HepG2 (cell line): ENCODE results near the gene SLC13A5. TPM values are rescaled to one million over a fixed set of nuclear protein-coding genes. Genes with fewer than 3 reads are reported as not detected.

Experiments used
- ATF7-NPFF ChIP-seq: sonication (generic); formaldehyde crosslinking; IDR thresholded peaks from 2 replicates; pipeline ENCODE4 v1.8.1; 2023; ENCODE audit warnings: mild to moderate bottlenecking, low read depth, missing genetic modification reagents, moderate library complexity
- DNMT1 ChIP-seq: sonication (generic); formaldehyde crosslinking; IDR thresholded peaks from 2 replicates; pipeline ENCODE4 v1.5.1; 2020; ENCODE audit warnings: mild to moderate bottlenecking, missing genetic modification reagents
- FOSL2 ChIP-seq: sonication (generic); formaldehyde crosslinking; IDR thresholded peaks from 2 replicates; pipeline ENCODE4 v1.4.0; 2020; ENCODE audit warnings: missing genetic modification reagents
- FOXA3 ChIP-seq: IDR thresholded peaks from 2 replicates; pipeline ENCODE4 v1.6.1; 2016; ENCODE audit warnings: missing genetic modification reagents, missing compliant biosample characterization
- GATA4 ChIP-seq: sonication (generic); IDR thresholded peaks from 2 replicates; pipeline ENCODE4 v1.6.1; 2016; ENCODE audit warnings: antibody characterized with exemption, low read depth, borderline replicate concordance
- PATZ1 ChIP-seq: sonication (generic); formaldehyde crosslinking; IDR thresholded peaks from 2 replicates; pipeline ENCODE4 v1.4.0; 2020; ENCODE audit warnings: missing genetic modification reagents
- PCBP1 ChIP-seq: fragments of 200-400 bp; formaldehyde crosslinking; IDR thresholded peaks from 2 replicates; pipeline ENCODE4 v1.6.1; 2017; ENCODE audit warnings: mild to moderate bottlenecking, low read depth, low read length, borderline replicate concordance
- PHF5A ChIP-seq: IDR thresholded peaks from one replicate; pipeline ENCODE4 v1.6.1; 2018; ENCODE audit warnings: low read depth, missing genetic modification reagents; ENCODE audit not compliant: unreplicated experiment
- PITX1 ChIP-seq: sonication (generic); formaldehyde crosslinking; IDR thresholded peaks from 2 replicates; pipeline ENCODE4 v1.5.1; 2020; ENCODE audit warnings: mild to moderate bottlenecking, missing genetic modification reagents
- RARA ChIP-seq: IDR thresholded peaks from 2 replicates; pipeline ENCODE4 v1.6.1; 2016; ENCODE audit warnings: missing genetic modification reagents, missing compliant biosample characterization
- RBFOX2 ChIP-seq: fragments of 200-400 bp; formaldehyde crosslinking; IDR thresholded peaks from 2 replicates; pipeline ENCODE4 v1.6.1; 2017; ENCODE audit warnings: low read depth, mild to moderate bottlenecking, low read length
- RCOR2 ChIP-seq: IDR thresholded peaks from 2 replicates; pipeline ENCODE4 v1.6.1; 2016; ENCODE audit warnings: missing biosample characterization, missing genetic modification reagents
- REL ChIP-seq: sonication (generic); formaldehyde crosslinking; conservative IDR thresholded peaks from 2 replicates; pipeline ENCODE4 v1.8.0; 2022; ENCODE audit warnings: mild to moderate bottlenecking, missing genetic modification reagents, moderate library complexity
- SKI ChIP-seq: fragments of 450-650 bp; IDR thresholded peaks from one replicate; pipeline ENCODE4 v1.6.1; 2018; ENCODE audit warnings: mild to moderate bottlenecking; ENCODE audit not compliant: partially characterized antibody
- SRSF1 ChIP-seq: fragments of 200-400 bp; formaldehyde crosslinking; optimal IDR thresholded peaks from 2 replicates; pipeline ENCODE3; 2017; ENCODE audit warnings: mild to moderate bottlenecking, low read depth, low read length, moderate library complexity
- YEATS2 ChIP-seq: sonication (generic); formaldehyde crosslinking; IDR thresholded peaks from 2 replicates; pipeline ENCODE4 v1.4.0; 2020; ENCODE audit warnings: missing genetic modification reagents, borderline replicate concordance
- ZNF124 ChIP-seq: sonication (generic); formaldehyde crosslinking; IDR thresholded peaks from 2 replicates; pipeline ENCODE4 v1.4.0; 2020; ENCODE audit warnings: missing genetic modification reagents
- ZNF205 ChIP-seq: IDR thresholded peaks from 2 replicates; pipeline ENCODE4 v1.6.1; 2018; ENCODE audit warnings: missing biosample characterization, missing genetic modification reagents
- ZNF224 ChIP-seq: sonication (generic); formaldehyde crosslinking; IDR thresholded peaks from 2 replicates; pipeline ENCODE4 v1.5.0; 2020; ENCODE audit warnings: mild to moderate bottlenecking, missing genetic modification reagents
- ZNF256 ChIP-seq: sonication (generic); formaldehyde crosslinking; conservative IDR thresholded peaks from 2 replicates; pipeline ENCODE4 v1.4.0; 2020; ENCODE audit warnings: missing genetic modification reagents
- ZNF317 ChIP-seq: sonication (generic); formaldehyde crosslinking; IDR thresholded peaks from 2 replicates; pipeline ENCODE4 v1.5.0; 2020; ENCODE audit warnings: mild to moderate bottlenecking, missing genetic modification reagents
- ZNF564 ChIP-seq: sonication (generic); formaldehyde crosslinking; IDR thresholded peaks from 2 replicates; pipeline ENCODE4 v1.8.1; 2023; ENCODE audit warnings: mild to moderate bottlenecking, missing genetic modification reagents
- ZNF720 ChIP-seq: sonication (generic); formaldehyde crosslinking; IDR thresholded peaks from 2 replicates; pipeline ENCODE4 v1.4.0; 2020; ENCODE audit warnings: missing genetic modification reagents
- ZNF839 ChIP-seq: sonication (generic); formaldehyde crosslinking; IDR thresholded peaks from 2 replicates; pipeline ENCODE4 v1.4.0; 2020; ENCODE audit warnings: missing genetic modification reagents, mild to moderate bottlenecking, borderline replicate concordance
- polyA plus RNA-seq, 8 experiments: library from polyadenylated mRNA; depleted of rRNA in 3 of 8; stranded (reverse) in 7 of 8; unstranded in 1 of 8; fragments of >200 nt; fragmentation: Illumina TruSeq in 4 of 8; extraction: Trizol in 4 of 8; gene quantifications; 2 replicates each; pipeline versions ENCODE4 v1.2.1 to v1.2.3, GENCODE V29; 2011 to 2016; ENCODE audit warnings: low read depth in 4 of 8, missing spikeins in 1 of 8, mixed read lengths in 1 of 8; ENCODE audit not compliant: insufficient read depth in 1 of 8
- total RNA-seq, 5 experiments: library from RNA; depleted of rRNA; stranded (reverse); fragments of >200 nt; fragmentation: Illumina TruSeq; extraction: Trizol; gene quantifications; 2 replicates each; pipeline ENCODE4 v1.2.3, GENCODE V29; 2016; ENCODE audit warnings: low read depth in 1 of 5
- TF ChIP-seq, protein P1 (sequence below): sonication (generic); formaldehyde crosslinking; conservative IDR thresholded peaks from 2 replicates; pipeline ENCODE4 v1.4.0; 2020; ENCODE audit warnings: missing genetic modification reagents
- TF ChIP-seq, protein P2 (sequence below): sonication (generic); formaldehyde crosslinking; IDR thresholded peaks from 2 replicates; pipeline ENCODE4 v1.9.0; 2021; ENCODE audit warnings: missing genetic modification reagents, borderline replicate concordance
- TF ChIP-seq, protein P3 (sequence below): sonication (generic); formaldehyde crosslinking; IDR thresholded peaks from 2 replicates; pipeline ENCODE4 v1.4.0; 2020; ENCODE audit warnings: missing genetic modification reagents

The SLC13A5 gene
- total and polyA plus RNA-seq, 2 of the 13 experiments (the other 11 are each of a cell fraction or from before 2014, with no cell fraction given): 42.8 to 310 TPM

DNA sequence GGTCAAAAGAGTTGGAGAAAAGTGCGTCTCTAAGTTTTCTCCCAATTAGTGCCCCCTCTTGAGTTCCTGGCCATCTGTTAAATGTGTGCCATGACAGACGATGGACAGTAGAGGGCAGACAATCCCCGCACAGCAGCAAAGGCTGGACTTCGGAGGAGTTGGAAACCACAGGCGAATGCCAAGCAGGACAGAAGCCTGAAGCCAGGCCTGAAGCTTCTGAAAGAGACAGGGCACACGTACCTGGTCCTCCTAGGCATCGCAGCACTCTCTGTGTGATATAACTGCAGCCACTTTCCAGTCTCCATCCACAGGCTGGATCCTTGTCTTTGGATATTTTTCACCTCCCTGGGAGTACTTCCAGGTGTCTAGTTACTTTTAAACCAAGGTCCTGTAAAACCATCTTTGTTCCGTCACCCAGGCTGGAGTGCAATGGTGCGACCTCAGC lies 47.1 kb downstream of the SLC13A5 start (continued):
- no peak for TF ChIP-seq GATA4
- TF ChIP-seq ZNF124 (CRISPR knock-in tag): no peak
- peak; percentile 28; the same call in 1 of the 2 replicates for TF ChIP-seq FOSL2 (CRISPR knock-in tag)
- no peak for TF ChIP-seq ZNF564 (CRISPR knock-in tag)
- no peak for TF ChIP-seq REL
- TF ChIP-seq, protein P1, sequence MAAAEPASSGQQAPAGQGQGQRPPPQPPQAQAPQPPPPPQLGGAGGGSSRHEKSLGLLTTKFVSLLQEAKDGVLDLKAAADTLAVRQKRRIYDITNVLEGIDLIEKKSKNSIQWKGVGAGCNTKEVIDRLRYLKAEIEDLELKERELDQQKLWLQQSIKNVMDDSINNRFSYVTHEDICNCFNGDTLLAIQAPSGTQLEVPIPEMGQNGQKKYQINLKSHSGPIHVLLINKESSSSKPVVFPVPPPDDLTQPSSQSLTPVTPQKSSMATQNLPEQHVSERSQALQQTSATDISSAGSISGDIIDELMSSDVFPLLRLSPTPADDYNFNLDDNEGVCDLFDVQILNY (CRISPR knock-in tag): no peak
- TF ChIP-seq, protein P2, sequence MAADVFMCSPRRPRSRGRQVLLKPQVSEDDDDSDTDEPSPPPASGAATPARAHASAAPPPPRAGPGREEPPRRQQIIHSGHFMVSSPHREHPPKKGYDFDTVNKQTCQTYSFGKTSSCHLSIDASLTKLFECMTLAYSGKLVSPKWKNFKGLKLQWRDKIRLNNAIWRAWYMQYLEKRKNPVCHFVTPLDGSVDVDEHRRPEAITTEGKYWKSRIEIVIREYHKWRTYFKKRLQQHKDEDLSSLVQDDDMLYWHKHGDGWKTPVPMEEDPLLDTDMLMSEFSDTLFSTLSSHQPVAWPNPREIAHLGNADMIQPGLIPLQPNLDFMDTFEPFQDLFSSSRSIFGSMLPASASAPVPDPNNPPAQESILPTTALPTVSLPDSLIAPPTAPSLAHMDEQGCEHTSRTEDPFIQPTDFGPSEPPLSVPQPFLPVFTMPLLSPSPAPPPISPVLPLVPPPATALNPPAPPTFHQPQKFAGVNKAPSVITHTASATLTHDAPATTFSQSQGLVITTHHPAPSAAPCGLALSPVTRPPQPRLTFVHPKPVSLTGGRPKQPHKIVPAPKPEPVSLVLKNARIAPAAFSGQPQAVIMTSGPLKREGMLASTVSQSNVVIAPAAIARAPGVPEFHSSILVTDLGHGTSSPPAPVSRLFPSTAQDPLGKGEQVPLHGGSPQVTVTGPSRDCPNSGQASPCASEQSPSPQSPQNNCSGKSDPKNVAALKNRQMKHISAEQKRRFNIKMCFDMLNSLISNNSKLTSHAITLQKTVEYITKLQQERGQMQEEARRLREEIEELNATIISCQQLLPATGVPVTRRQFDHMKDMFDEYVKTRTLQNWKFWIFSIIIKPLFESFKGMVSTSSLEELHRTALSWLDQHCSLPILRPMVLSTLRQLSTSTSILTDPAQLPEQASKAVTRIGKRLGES (CRISPR knock-in tag): no peak
- no peak for TF ChIP-seq ZNF205
- TF ChIP-seq PCBP1: no peak
- TF ChIP-seq, protein P3, sequence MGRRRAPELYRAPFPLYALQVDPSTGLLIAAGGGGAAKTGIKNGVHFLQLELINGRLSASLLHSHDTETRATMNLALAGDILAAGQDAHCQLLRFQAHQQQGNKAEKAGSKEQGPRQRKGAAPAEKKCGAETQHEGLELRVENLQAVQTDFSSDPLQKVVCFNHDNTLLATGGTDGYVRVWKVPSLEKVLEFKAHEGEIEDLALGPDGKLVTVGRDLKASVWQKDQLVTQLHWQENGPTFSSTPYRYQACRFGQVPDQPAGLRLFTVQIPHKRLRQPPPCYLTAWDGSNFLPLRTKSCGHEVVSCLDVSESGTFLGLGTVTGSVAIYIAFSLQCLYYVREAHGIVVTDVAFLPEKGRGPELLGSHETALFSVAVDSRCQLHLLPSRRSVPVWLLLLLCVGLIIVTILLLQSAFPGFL (CRISPR knock-in tag): no peak
- TF ChIP-seq PHF5A: no peak
- TF ChIP-seq SKI: no peak
- TF ChIP-seq YEATS2 (CRISPR knock-in tag): peak; percentile 44; the same call in 1 of the 2 replicates
- no peak for TF ChIP-seq ATF7-NPFF (CRISPR knock-in tag)
- TF ChIP-seq PITX1 (CRISPR knock-in tag): peak; percentile 61
- no peak for TF ChIP-seq SRSF1
- TF ChIP-seq ZNF317 (CRISPR knock-in tag): peak; percentile 70; the same call in 1 of the 2 replicates
- TF ChIP-seq FOXA3 (CRISPR knock-in tag): no peak
- 0 out of 2 replicates have a peak, but pooled peaks have one; percentile 24 for TF ChIP-seq RCOR2 (CRISPR knock-in tag)
- no peak for TF ChIP-seq DNMT1 (CRISPR knock-in tag)
- no peak for TF ChIP-seq RBFOX2
- no peak for TF ChIP-seq ZNF720 (CRISPR knock-in tag)
- no peak for TF ChIP-seq PATZ1
- no peak for TF ChIP-seq ZNF839 (CRISPR knock-in tag)
- no peak for TF ChIP-seq ZNF256 (CRISPR knock-in tag)
- TF ChIP-seq RARA: 0 out of 2 replicates have a peak, but pooled peaks have one; percentile 18
- no peak for TF ChIP-seq ZNF224 (CRISPR knock-in tag)
